GM18907 (cell line): ENCODE measurements around the gene SNPH.

Source experiments
- ATAC-seq: cut with Tn5 transposase; IDR thresholded peaks from one replicate; pipeline ENCODE4 v1.9.1; 2021; ENCODE audit warnings: mild to moderate bottlenecking, moderate library complexity; ENCODE audit not compliant: unreplicated experiment

Gene SNPH

GRCh38 chr20:1263853-1264252 is 2.2 kb upstream of the SNPH start:
- no peak for ATAC-seq

- ATAC-seq, result no peak
Measured at GRCh38 chr20:1264727-1265126, 1.4 kb upstream of the SNPH start.

- ATAC-seq, result no peak
Measured at GRCh38 chr20:1265226-1265915, 723 bp upstream of the SNPH start.

- no peak for ATAC-seq
Measured at GRCh38 chr20:1265916-1266166, 253 bp upstream of the SNPH start.

GRCh38 chr20:1267161-1267560 is 1.1 kb downstream of the SNPH start:
- ATAC-seq, result no peak

GRCh38 chr20:1267809-1268374 is 1.8 kb downstream of the SNPH start:
- ATAC-seq, result no peak

- ATAC-seq, result no peak
Measured at GRCh38 chr20:1269235-1269634, 3.1 kb downstream of the SNPH start.

- no peak for ATAC-seq
Measured at GRCh38 chr20:1269850-1270249, 3.8 kb downstream of the SNPH start.

GRCh38 chr20:1272368-1273100 is 6.4 kb downstream of the SNPH start:
- no peak for ATAC-seq

- no peak for ATAC-seq
Measured at GRCh38 chr20:1273366-1273765, 7.3 kb downstream of the SNPH start.

- ATAC-seq, result no peak
Measured at GRCh38 chr20:1274485-1275311, 8.6 kb downstream of the SNPH start.

GRCh38 chr20:1275919-1276318 is 9.8 kb downstream of the SNPH start:
- ATAC-seq, result no peak

GRCh38 chr20:1277529-1278322 is 11.6 kb downstream of the SNPH start:
- ATAC-seq, result no peak

- ATAC-seq, result no peak
Measured at GRCh38 chr20:1278993-1279392, 12.9 kb downstream of the SNPH start.

GRCh38 chr20:1280195-1281102 is 14.4 kb downstream of the SNPH start:
- no peak for ATAC-seq

GRCh38 chr20:1281279-1282057 is 15.4 kb downstream of the SNPH start:
- no peak for ATAC-seq

GRCh38 chr20:1282966-1283365 is 16.9 kb downstream of the SNPH start:
- ATAC-seq, result no peak

- ATAC-seq, result no peak
Measured at GRCh38 chr20:1283522-1284510, 17.7 kb downstream of the SNPH start.
